H1 (cell line): Measurements from ENCODE around the gene DAP. TPM values are rescaled to one million over a fixed set of nuclear protein-coding genes. Genes with fewer than 3 reads are reported as not detected.
A peak's percentile ranks its signal among the peaks of the same experiment; 100 is the strongest.

Source experiments
- CTCF ChIA-PET: fragments of 300-600 bp; sonication (Branson Sonifier 250); formaldehyde crosslinking; loops from one replicate; lab custom pipeline; 2021; ENCODE audit not compliant: partially characterized antibody; lab: Charles Lee
- POLR2A ChIA-PET: fragments of 300-600 bp; sonication (Branson Sonifier 250); formaldehyde crosslinking; loops from one replicate; lab custom pipeline; 2021; ENCODE audit warnings: inconsistent platforms; ENCODE audit not compliant: partially characterized antibody; lab: Charles Lee
- DNase-seq, 2 experiments: peaks; one replicate each; pipeline versions ENCODE4 v3.0.0 to v3.0.0-alpha.2; 2010 to 2022; ENCODE audit warnings: low spot score in 2 of 2, low read depth in 1 of 2, mixed read lengths in 1 of 2
- FAIRE-seq: peaks from 2 replicates; lab custom pipeline; 2011; peaks lifted over from hg19 to GRCh38; lab: Jason Lieb, UNC
- H2AFZ ChIP-seq: 2 replicates; pipeline ENCODE4 v1.8.1; 2012; ENCODE audit warnings: low read length, inconsistent platforms
- H2AK5ac ChIP-seq: 2 replicates; pipeline ENCODE4 v1.6.1; 2013; ENCODE audit warnings: low read depth, low read length
- H2BK120ac ChIP-seq: replicated peaks from 2 replicates; pipeline ENCODE3; 2013; ENCODE audit warnings: low read depth, low read length, inconsistent platforms
- H2BK12ac ChIP-seq: 2 replicates; pipeline ENCODE4 v1.6.1; 2013; ENCODE audit warnings: low read depth, low read length
- H2BK15ac ChIP-seq: 2 replicates; pipeline ENCODE4 v1.6.1; 2013; ENCODE audit warnings: low read length
- H2BK20ac ChIP-seq: 2 replicates; pipeline ENCODE4 v1.6.1; 2013; ENCODE audit warnings: low read length
- H2BK5ac ChIP-seq: 2 replicates; pipeline ENCODE4 v1.6.1; 2013; ENCODE audit warnings: low read depth, low read length
- H3K14ac ChIP-seq: 2 replicates; pipeline ENCODE4 v1.6.1; 2013; ENCODE audit warnings: inconsistent platforms; ENCODE audit not compliant: insufficient read length
- H3K18ac ChIP-seq: 2 replicates; pipeline ENCODE4 v1.6.1; 2013; ENCODE audit warnings: low read length; ENCODE audit errors: extremely low read depth
- H3K23ac ChIP-seq: 2 replicates; pipeline ENCODE4 v1.6.1; 2013; ENCODE audit warnings: inconsistent platforms; ENCODE audit not compliant: insufficient read length
- H3K23me2 ChIP-seq: 2 replicates; pipeline ENCODE4 v1.6.1; 2013; ENCODE audit warnings: low read depth, low read length
- H3K27ac ChIP-seq: 2 replicates; pipeline ENCODE4 v1.6.1; 2011; ENCODE audit warnings: low read depth, low read length, inconsistent platforms
- H3K27me3 ChIP-seq, 4 experiments: replicated peaks in 1 of 4; 1 replicate in 1 of 4; 2 replicates in 3 of 4; pipeline versions ENCODE4 v1.6.1 to v1.8.1; 2011 to 2013; ENCODE audit warnings: low read length in 3 of 4, mild to moderate bottlenecking in 3 of 4, inconsistent platforms in 2 of 4, mixed read lengths in 2 of 4, moderate library complexity in 1 of 4; ENCODE audit not compliant: control insufficient read depth in 3 of 4, insufficient read depth in 3 of 4; ENCODE audit errors: extremely low read depth in 1 of 4
- H3K36me3 ChIP-seq, 4 experiments: 2 replicates each; pipeline versions ENCODE4 v1.6.1 to v1.8.1; 2011 to 2013; ENCODE audit warnings: mild to moderate bottlenecking in 4 of 4, low read length in 3 of 4, moderate library complexity in 2 of 4, control low read depth in 1 of 4, inconsistent platforms in 1 of 4; ENCODE audit not compliant: insufficient read depth in 4 of 4, control insufficient read depth in 2 of 4
- H3K4ac ChIP-seq: replicated peaks from 2 replicates; pipeline ENCODE3; 2013; ENCODE audit warnings: low read length, low read depth, mixed read lengths, inconsistent platforms; ENCODE audit not compliant: insufficient read length
- H3K4me1 ChIP-seq, 4 experiments: replicated peaks in 1 of 4; 1 replicate in 1 of 4; 2 replicates in 3 of 4; pipeline versions ENCODE4 v1.6.1 to v1.8.1; 2011 to 2013; ENCODE audit warnings: low read length in 3 of 4, inconsistent platforms in 2 of 4, mixed read lengths in 1 of 4; ENCODE audit not compliant: insufficient read depth in 4 of 4, control insufficient read depth in 3 of 4
- H3K4me2 ChIP-seq, 2 experiments: 2 replicates each; pipeline versions ENCODE4 v1.6.1 to v1.8.1; 2011 to 2013; ENCODE audit warnings: low read depth in 2 of 2, low read length in 2 of 2, control low read depth in 1 of 2, inconsistent platforms in 1 of 2, mild to moderate bottlenecking in 1 of 2; ENCODE audit not compliant: insufficient read depth in 1 of 2
- H3K4me3 ChIP-seq, 4 experiments: fragments of 200-600, 300-600 bp in 1 of 4; sonication (generic), shearing (Covaris generic), sonication (Bioruptor Twin) in 1 of 4; 2 replicates each; pipeline versions ENCODE4 v1.5.1 to v1.8.1; 2011 to 2016; ENCODE audit warnings: low read length in 4 of 4, low read depth in 3 of 4, control low read depth in 2 of 4, inconsistent platforms in 2 of 4, mild to moderate bottlenecking in 2 of 4, mixed read lengths in 1 of 4, moderate library complexity in 1 of 4; ENCODE audit not compliant: insufficient read depth in 2 of 4; ENCODE audit errors: extremely low read depth in 1 of 4
- H3K56ac ChIP-seq: replicated peaks from 2 replicates; pipeline ENCODE3; 2013; ENCODE audit warnings: low read depth, mild to moderate bottlenecking, mixed read lengths, low read length, inconsistent platforms; ENCODE audit not compliant: insufficient read length
- H3K79me1 ChIP-seq: 2 replicates; pipeline ENCODE4 v1.6.1; 2013; ENCODE audit warnings: low read depth, low read length, control low read depth
- H3K79me2 ChIP-seq, 2 experiments: 2 replicates each; pipeline versions ENCODE4 v1.6.1 to v1.8.1; 2012 to 2013; ENCODE audit warnings: low read length in 2 of 2, mild to moderate bottlenecking in 2 of 2, inconsistent platforms in 1 of 2; ENCODE audit not compliant: insufficient read depth in 2 of 2, control insufficient read depth in 1 of 2
- H3K9ac ChIP-seq, 4 experiments: replicated peaks in 1 of 4; 1 replicate in 1 of 4; 2 replicates in 3 of 4; pipeline versions ENCODE4 v1.6.1 to v1.8.1; 2011 to 2013; ENCODE audit warnings: low read depth in 3 of 4, low read length in 3 of 4, control low read depth in 2 of 4, mild to moderate bottlenecking in 2 of 4, moderate library complexity in 2 of 4, inconsistent platforms in 1 of 4; ENCODE audit errors: extremely low read depth in 1 of 4
- H3K9me3 ChIP-seq, 2 experiments: 2 replicates each; pipeline versions ENCODE4 v1.6.1 to v1.8.1; 2012 to 2013; ENCODE audit warnings: mild to moderate bottlenecking in 2 of 2, moderate library complexity in 2 of 2, control low read depth in 1 of 2, inconsistent platforms in 1 of 2, low read depth in 1 of 2, low read length in 1 of 2, mixed read lengths in 1 of 2; ENCODE audit not compliant: insufficient read depth in 2 of 2
- H4K20me1 ChIP-seq, 2 experiments: replicated peaks in 1 of 2; 2 replicates each; pipeline versions ENCODE3 to v1.8.1; 2011 to 2013; ENCODE audit warnings: inconsistent platforms in 2 of 2, low read length in 2 of 2, mild to moderate bottlenecking in 1 of 2; ENCODE audit not compliant: insufficient read depth in 2 of 2, control insufficient read depth in 1 of 2
- H4K5ac ChIP-seq: 2 replicates; pipeline ENCODE4 v1.6.1; 2013; ENCODE audit warnings: low read length, low read depth, mixed read lengths, inconsistent platforms; ENCODE audit not compliant: insufficient read length
- H4K8ac ChIP-seq: 2 replicates; pipeline ENCODE4 v1.8.0; 2013; ENCODE audit warnings: mild to moderate bottlenecking, moderate library complexity, low read length, inconsistent platforms; ENCODE audit not compliant: insufficient read depth; ENCODE audit errors: extremely low read depth
- H4K91ac ChIP-seq: replicated peaks from 2 replicates; pipeline ENCODE3; 2013; ENCODE audit warnings: low read length, mixed read lengths, inconsistent platforms; ENCODE audit not compliant: insufficient read length
- BACH1 ChIP-seq: IDR thresholded peaks from 2 replicates; pipeline ENCODE4 v1.6.1; 2012; ENCODE audit warnings: low read length, improper control_type of control experiment
- CHD1 ChIP-seq: IDR thresholded peaks from 2 replicates; pipeline ENCODE4 v1.6.1; 2012; ENCODE audit warnings: low read depth, low read length, improper control_type of control experiment
- CHD2 ChIP-seq: IDR thresholded peaks from 2 replicates; pipeline ENCODE4 v1.6.1; 2012; ENCODE audit warnings: low read length, improper control_type of control experiment
- CTBP2 ChIP-seq: IDR thresholded peaks from 2 replicates; pipeline ENCODE4 v1.7.0; 2011; ENCODE audit warnings: borderline replicate concordance, mild to moderate bottlenecking, moderate library complexity, mixed read lengths, low read length; ENCODE audit not compliant: insufficient read depth, insufficient read length
- EP300 ChIP-seq, 2 experiments: IDR thresholded peaks; 1 replicate in 1 of 2; 2 replicates in 1 of 2; pipeline ENCODE4 v1.6.1; 2011 to 2012; ENCODE audit warnings: low read depth in 2 of 2, low read length in 2 of 2, mild to moderate bottlenecking in 2 of 2, borderline replicate concordance in 1 of 2, inconsistent platforms in 1 of 2, moderate library complexity in 1 of 2
- GABPA ChIP-seq: IDR thresholded peaks from 2 replicates; pipeline ENCODE4 v1.6.1; 2011; ENCODE audit warnings: mild to moderate bottlenecking, low read length, moderate library complexity, borderline replicate concordance; ENCODE audit not compliant: insufficient read depth
- JUN ChIP-seq: IDR thresholded peaks from 2 replicates; pipeline ENCODE4 v1.6.1; 2011; ENCODE audit warnings: low read depth, mild to moderate bottlenecking, improper control_type of control experiment, low read length
- KDM1A ChIP-seq: fragments of 200-600, 300-600 bp; sonication (generic); IDR thresholded peaks from 2 replicates; pipeline ENCODE4 v1.7.1; 2016; ENCODE audit warnings: mild to moderate bottlenecking, low read length, borderline replicate concordance
- MAFK ChIP-seq: IDR thresholded peaks from 2 replicates; pipeline ENCODE4 v1.6.1; 2012; ENCODE audit warnings: low read depth, mild to moderate bottlenecking, improper control_type of control experiment, low read length
- RBBP5 ChIP-seq: IDR thresholded peaks from 2 replicates; pipeline ENCODE4 v1.7.1; 2012; ENCODE audit warnings: low read depth, mild to moderate bottlenecking, inconsistent platforms, low read length, moderate library complexity, borderline replicate concordance
- TEAD4 ChIP-seq: IDR thresholded peaks from 2 replicates; pipeline ENCODE4 v1.6.1; 2012; ENCODE audit warnings: low read depth, low read length, inconsistent platforms, mixed read lengths
- WGBS, 2 experiments: shearing (Covaris generic) in 1 of 2; methylation state at CpG; one replicate each; pipeline versions ENCODE4 v1.1.6 to v1.1.7; 2013 to 2015; ENCODE audit warnings: low lambda C conversion rate in 2 of 2, mixed read lengths in 2 of 2, inconsistent platforms in 1 of 2, low coverage in 1 of 2, missing lambda C conversion rate in 1 of 2; ENCODE audit not compliant: insufficient replicate concordance in 2 of 2, insufficient coverage in 1 of 2, insufficient read length in 1 of 2; ENCODE audit errors: extremely low coverage in 1 of 2, missing lambda C conversion rate in 1 of 2; 5-methylcytosine and 5-hydroxymethylcytosine counted together
- polyA plus RNA-seq, 7 experiments: library from polyadenylated mRNA; depleted of rRNA in 3 of 7; stranded (reverse) in 5 of 7; unstranded in 2 of 7; fragments of >200 nt in 5 of 7; fragments of 200-250 nt in 2 of 7; gene quantifications; 1 replicate in 5 of 7; 2 replicates in 1 of 7; 4 replicates in 1 of 7; pipeline versions ENCODE4 v1.2.1 to v1.2.3, GENCODE V29; 2011 to 2013; ENCODE audit warnings: missing spikeins in 2 of 7, mixed read lengths in 2 of 7
- total RNA-seq: library from RNA; stranded (reverse); fragmentation: NEBNext Ultra II Directional; extraction: Animal tissue kit (Norgen Biotek cat#: 25700); gene quantifications from 2 replicates; pipeline ENCODE4 v1.2.1, GENCODE V29; 2021
- TF ChIP-seq, protein P1 (sequence below): IDR thresholded peaks from 2 replicates; pipeline ENCODE4 v1.6.1; 2012; ENCODE audit warnings: inconsistent platforms

Gene DAP
- total and polyA plus RNA-seq, 2 of the 8 experiments (the other 6 are each of a cell fraction or from before 2014, with no cell fraction given): 26.2 to 44.4 TPM

DNA sequence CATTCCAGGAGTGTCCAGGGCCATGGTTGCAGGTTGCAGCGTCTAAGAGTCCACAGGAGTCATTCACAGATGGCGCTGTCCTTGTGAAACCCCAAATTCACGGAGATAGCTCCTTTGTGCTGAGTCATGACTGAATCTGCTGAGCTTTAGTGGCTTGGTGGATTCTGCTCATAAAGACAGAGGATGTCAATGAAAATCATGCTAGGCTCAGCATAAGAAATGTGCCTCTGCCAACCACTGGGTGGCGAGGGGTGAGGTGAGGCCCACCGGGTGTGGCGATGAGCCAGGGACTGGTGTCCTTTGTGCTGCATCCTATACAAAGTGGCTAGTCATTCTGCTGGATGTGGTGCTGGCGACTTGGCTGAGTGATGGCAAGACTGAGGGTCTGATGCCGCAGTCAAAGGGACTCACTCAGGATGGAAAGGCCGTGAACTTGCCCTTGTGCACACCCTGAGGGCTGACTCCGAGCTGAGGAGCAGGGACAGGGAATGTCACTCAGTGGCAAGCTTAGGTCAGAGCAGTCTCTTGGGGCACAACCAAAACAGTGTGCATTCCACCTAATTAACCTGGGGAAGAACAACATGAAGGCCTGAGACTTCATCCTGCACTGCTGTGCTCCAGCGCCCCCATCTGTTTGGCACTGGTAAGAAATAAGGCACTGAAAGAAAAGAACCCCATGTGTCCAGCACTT lies 71.5 kb downstream of the DAP start:
- H2AFZ ChIP-seq: no peak overlapping the region
- H3K4me3 ChIP-seq: no peak overlapping the region
- H2BK20ac ChIP-seq: peak overlapping the region; percentile 40; the same call in 1 of the 2 replicates
- H4K91ac ChIP-seq: peak overlapping the region; percentile 52
- ChIA-PET POLR2A (interaction anchor here (0.9 to 1.8 kb wide), 3 partner anchors 10 to 237 kb away, joined by 3 to 6 read pairs (median 3); no protein-coding TSS in a partner anchor), CTCF (interaction anchor here (0.6 to 9.6 kb wide), 54 partner anchors 9 to 958 kb away, joined by 3 to 132 read pairs (median 4); partner anchors contain the start of gene ROPN1L)
- H3K9me3 ChIP-seq: no peaks in the 10 kb centered on the region
- DNase-seq: peak in 1 of 2 experiments; percentile 87
- no peak overlapping the region for H3K14ac ChIP-seq
- peaks cover 0 to 14% (median 5%) of the 10 kb centered on the region in 4 experiments; a peak in 6 of 7 replicates for H3K4me1 ChIP-seq
- 0 out of 2 replicates have a peak overlapping the region, but pooled peaks have one; percentile 43 for H2AK5ac ChIP-seq
- no peak overlapping the region for H4K5ac ChIP-seq
- H3K27me3 ChIP-seq: no peaks in the 10 kb centered on the region
- no peak overlapping the region for H3K56ac ChIP-seq
- FAIRE-seq: no peak
- peak overlapping the region; percentile 32; the same call in 1 of the 2 replicates for H3K27ac ChIP-seq
- no peaks in the 10 kb centered on the region for H3K79me2 ChIP-seq
- H3K4ac ChIP-seq: peak overlapping the region; percentile 19
- no peak overlapping the region for H3K4me2 ChIP-seq
- 75% methylated on average over 11 of the region's 11 CpGs; no CpG with 5 or more reads in 1 of the 2 experiments for WGBS, 2 experiments
- peak overlapping the region; percentile 60 for H3K18ac ChIP-seq
- no peak overlapping the region for H4K8ac ChIP-seq
- no peak overlapping the region for H2BK120ac ChIP-seq
- peak overlapping the region; percentile 41; the same call in 1 of the 2 replicates for H2BK12ac ChIP-seq
- H3K36me3 ChIP-seq: no peaks in the 10 kb centered on the region
- no peak overlapping the region for H2BK15ac ChIP-seq
- H3K9ac ChIP-seq: no peak overlapping the region
- peak overlapping the region; percentile 63 for H2BK5ac ChIP-seq
- no peaks in the 10 kb centered on the region; the same call in 1 of the 2 replicates for H3K79me1 ChIP-seq
- no peaks in the 10 kb centered on the region for H4K20me1 ChIP-seq
- no peaks in the 10 kb centered on the region for H3K23me2 ChIP-seq
- H3K23ac ChIP-seq: no peak overlapping the region
- TF ChIP-seq JUN: no peak
- TF ChIP-seq CHD1: no peak
- TF ChIP-seq RBBP5: no peak
- peak; percentile 80 for TF ChIP-seq MAFK
- TF ChIP-seq KDM1A: no peak
- no peak for TF ChIP-seq CHD2
- TF ChIP-seq, protein P1, sequence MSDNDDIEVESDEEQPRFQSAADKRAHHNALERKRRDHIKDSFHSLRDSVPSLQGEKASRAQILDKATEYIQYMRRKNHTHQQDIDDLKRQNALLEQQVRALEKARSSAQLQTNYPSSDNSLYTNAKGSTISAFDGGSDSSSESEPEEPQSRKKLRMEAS: no peak
- TF ChIP-seq CTBP2: peak; percentile 47
- no peak for TF ChIP-seq EP300 (IDR thresholded peaks at IDR 0.05; ENCODE audit: borderline replicate concordance in 1 of 2, low read depth in 2 of 2, low read length in 2 of 2)
- peak; percentile 95 for TF ChIP-seq BACH1
- TF ChIP-seq TEAD4: peak; percentile 55; the same call in 1 of the 2 replicates
- TF ChIP-seq GABPA: no peak
